ENCODE data around the gene POMGNT1. TPM values are rescaled to one million over a fixed set of nuclear protein-coding genes. Genes with fewer than 3 reads are reported as not detected.

POMGNT1 gene
- total RNA-seq, 2 donors from 2014 or later = 37.8 to 49.7 TPM

DNA sequence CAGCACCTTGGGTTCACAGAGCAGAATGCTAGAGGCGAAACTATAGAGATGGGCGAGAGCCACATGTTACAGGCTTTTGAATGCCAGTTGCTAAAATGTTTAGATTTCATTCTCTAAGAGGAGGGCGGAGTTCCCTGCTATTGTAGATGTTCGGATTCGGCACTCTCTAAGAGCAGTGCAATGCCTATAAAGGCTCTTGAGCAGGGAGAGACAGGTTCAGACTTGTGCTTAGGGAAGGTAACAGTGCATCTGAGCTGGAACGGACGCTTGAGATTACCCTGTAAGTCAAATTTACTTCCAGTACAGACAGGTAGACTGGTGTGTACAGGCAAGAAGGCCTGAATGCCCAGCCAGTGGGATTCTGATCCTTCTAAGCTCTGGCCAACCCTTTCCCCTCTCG, 20.2 kb upstream of the POMGNT1 start:
- DNase-seq (ENCODE audit: low spot score) = no peak
- intact Hi-C loops (cut with DNase I) = no loop called here

DNA sequence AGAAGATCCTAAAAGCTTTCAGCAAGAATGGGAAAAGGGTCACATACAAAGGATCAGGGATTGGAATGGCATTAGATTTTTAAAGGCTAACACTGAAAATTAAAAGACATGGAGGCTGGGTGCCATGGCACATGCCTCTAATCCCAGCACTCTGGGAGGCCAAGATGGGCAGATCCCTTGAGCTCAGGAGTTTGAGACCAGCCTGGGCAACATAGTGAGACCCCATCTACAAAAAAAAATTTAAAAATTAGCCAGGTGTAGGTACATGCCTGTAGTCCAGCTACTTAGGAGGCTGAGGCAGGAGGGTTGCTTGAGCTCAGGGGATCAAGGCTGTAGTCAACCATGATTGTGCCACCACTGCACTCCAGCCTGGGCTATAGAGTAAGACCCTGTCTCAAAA, 17.3 kb upstream of the POMGNT1 start:
- peak; percentile 16 for DNase-seq (ENCODE audit: low spot score)
- intact Hi-C loops (cut with DNase I) = no loop called here

DNA sequence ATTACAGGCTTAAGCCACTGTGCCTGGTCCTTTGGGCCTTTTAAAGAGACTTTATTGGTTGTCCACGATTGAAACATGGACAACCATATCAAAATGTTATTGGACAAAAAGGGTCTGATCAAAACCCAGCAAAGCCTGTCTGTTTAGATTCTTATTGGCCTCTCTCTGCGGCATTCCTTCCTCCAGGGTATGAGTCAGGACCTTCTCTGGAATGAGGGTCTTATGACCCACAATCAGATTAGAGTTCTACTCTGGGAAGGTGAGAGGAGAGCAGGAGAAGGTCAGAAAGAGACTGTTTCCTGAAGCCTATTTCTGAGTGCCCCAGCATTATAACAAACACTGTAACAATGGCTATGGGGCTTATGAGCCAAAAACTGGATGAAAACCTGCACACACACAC, 12.8 kb upstream of the POMGNT1 start:
- intact Hi-C loops (cut with DNase I) = no loop called here
- DNase-seq (ENCODE audit: low spot score) = no peak

DNA sequence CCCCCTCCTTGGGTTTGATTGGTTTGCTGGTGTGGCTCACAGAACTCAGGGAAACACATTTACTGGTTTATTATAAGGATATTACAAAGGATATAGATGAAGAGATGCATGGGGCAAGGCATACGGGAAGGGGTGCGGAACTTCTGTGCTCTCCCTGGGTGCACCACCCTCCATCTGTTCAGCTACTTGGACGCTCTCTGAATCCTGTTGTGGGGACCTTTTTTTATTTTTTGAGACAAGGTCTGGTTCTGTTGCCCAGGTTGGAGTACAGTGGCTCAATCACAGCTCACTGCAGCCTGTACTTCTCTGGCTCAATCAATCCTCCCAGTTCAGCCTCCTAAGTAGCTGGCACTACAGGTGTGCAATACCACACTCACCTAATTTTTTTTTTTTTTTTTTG, 12.3 kb upstream of the POMGNT1 start:
- intact Hi-C loops (cut with DNase I) = no loop called here
- DNase-seq (ENCODE audit: low spot score) = no peak

DNA sequence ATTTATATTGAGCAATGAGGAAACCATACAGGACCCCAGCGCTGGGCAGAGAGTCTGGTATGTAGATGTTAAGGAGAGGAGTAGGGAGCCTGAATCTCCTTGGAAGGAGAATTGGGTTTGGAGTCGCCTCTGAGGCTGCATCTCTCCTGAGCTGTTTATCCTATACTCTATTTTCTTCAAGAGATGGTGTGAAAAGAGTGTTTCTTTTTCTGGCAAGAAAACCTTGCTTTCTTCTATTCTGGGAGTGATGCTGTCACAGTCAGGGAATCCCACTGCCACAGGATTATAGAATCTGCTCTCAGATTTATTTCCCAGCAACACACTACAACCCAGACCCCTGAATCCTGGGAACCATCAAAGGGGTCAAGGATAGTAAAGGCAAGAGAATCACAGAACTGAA, 8.2 kb upstream of the POMGNT1 start:
- intact Hi-C loops (cut with DNase I) = no loop called here
- DNase-seq (ENCODE audit: low spot score) = peak; percentile 48

DNA sequence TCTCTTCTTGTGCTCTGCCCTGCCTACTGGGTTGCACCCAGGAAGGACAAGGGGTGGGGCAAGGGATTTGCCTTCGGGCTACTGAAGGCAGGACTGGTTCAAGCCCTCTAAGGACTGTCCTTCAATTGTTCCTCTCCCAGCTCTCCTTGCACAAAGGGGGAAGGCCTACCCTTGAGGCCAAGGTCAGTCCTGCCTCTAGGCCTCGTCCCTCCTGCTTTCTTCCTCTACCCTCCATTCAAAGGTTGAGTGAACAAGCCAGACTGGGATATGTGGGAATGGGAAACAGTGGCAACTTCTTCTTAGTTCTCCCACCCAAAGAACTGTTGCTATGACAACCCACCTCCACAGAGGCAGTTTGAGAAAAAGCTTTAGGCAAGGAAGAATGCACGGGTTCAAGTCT, 7.6 kb upstream of the POMGNT1 start:
- intact Hi-C loops (cut with DNase I) = no loop called here
- DNase-seq (ENCODE audit: low spot score) = no peak

DNA sequence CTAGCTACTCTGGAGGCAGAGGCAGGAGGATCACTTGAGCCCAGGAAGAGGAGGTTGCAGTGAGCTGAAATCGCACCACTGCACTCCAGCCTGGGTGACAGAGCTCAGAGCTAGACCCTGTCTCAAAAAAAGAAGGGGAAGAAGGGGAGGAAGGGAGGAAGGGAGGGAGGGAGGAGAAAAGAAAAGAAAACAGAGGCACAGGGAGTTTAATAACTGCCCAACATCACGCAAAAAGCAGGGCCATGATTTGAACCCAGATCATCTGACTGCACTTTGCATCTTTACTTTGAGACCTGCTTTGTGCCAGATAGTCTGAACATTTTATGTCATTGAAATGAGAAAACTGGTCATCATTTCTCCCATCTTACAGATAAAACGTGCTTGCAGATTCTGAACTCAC, 6.9 kb upstream of the POMGNT1 start:
- intact Hi-C loops (cut with DNase I) = no loop called here
- peak; percentile 14 for DNase-seq (ENCODE audit: low spot score)

DNA sequence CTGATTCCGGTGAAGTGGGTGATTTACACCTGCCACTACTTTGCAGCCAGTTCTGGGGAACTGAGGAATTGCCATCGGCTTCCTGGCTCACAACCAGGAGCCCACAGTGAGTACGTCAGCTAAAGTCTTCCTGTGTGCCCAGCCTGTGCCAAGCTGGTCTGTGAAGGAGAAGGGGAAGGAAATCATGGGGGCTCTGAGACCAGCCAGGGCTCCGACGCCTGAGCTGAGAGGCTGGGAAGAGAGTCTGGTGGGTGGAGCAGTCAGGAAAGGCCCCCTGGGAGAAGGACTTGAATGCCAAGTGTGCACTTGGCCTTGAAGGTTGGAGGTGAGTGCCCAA, 6.1 kb upstream of the POMGNT1 start:
- intact Hi-C loops (cut with DNase I) = no loop called here
- peak; percentile 76 for DNase-seq (ENCODE audit: low spot score)

DNA sequence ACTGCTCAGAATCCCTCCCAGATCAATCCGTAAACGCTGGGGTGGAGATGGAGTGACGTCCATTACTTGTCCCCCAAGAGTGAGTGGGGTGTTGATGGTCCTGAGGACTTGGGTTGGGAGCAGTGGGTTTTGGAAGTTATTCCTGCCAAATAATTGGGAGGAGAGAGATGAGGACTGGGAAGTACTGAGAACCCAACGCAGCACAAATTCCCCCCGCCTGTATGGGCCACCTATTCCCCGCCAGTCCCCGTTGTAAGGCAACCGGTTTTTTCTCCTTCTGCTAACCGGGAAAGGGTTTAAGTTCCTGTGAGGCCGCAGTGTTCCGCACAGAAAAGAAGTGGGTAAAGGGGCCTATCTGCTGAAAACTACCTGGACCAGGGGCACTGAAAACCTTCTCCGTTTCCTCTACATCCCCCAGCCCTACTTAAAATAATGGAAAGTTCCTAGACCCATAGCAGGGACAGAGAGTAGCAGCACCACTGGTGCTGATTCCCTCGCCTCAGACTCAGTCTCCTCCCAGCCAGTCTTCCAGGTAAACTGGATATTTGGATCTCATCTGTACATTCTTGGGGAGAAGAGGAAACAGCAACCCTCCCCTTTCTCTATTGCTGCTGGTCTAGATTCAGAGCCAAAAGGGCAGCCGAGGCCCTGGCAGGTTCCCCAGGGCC, 5.6 kb upstream of the POMGNT1 start:
- intact Hi-C loops (cut with DNase I) = no loop called here
- DNase-seq (ENCODE audit: low spot score) = peak; percentile 9

DNA sequence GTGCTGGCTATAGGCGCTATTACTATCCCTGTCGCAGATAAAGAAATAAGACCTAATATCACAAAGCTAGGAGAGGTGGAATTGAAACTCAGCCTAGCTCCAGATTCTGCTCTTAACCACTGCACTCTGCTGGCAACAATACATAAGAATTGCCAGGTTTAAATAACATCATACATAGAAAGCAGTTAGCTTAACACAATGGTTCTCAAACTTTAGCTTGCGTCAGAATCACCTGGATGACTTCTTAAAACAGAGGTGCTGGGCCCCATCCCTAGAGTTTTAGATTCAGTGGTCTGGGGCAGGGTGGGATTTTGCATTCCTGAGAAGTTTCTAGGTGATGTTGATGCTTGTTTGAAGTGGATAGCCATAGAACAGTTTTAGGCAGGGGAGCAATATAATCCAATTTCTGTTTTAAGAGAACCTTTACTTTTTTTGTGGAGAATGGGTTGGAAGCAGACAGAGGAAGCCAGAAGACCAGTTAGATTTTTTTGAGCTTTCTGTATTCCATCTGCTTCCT, 1.1 kb upstream of the POMGNT1 start:
- no peak for DNase-seq (ENCODE audit: low spot score)
- intact Hi-C loops (cut with DNase I) = no loop called here

DNA sequence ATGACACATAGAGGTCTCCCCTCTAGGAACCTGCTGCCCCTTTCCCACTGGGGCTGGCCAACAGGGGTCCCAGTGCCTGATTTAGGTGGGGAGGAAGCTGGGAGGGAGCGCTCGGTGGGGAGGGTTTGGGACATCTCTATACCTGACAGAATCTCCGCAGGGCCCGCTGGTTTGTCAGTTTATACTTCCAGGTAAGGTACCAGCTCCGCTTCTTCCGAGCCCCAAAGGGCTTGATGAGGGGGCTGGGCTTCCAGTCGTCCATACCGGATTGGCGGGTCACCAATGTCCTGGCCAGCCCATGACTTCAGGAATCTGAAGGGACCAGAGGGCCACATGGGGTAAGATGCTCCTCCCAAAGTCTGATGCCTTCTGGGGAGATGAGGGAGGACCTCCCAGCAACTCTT, 672 bp downstream of the POMGNT1 start:
- DNase-seq (ENCODE audit: low spot score) = no peak
- intact Hi-C loops (cut with DNase I) = no loop called here

DNA sequence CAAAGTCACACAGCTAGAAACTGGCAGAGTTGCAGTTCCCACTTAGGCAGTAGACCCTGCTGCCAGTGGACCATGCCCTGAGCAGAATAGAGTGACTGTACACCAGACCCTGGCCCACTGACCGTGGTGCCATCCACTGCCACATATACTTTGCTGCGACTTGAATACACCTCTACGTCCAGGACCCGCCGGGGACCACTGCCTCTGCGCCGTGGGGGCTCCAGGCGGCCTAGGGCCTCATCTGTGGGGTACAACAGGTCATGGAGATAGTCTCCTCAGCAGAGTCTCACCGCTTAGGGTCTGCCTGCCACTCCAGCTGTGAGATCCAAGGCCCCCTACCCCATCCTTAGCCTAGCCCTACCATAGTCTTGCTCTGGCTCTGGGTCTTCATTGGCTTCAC, 1.6 kb downstream of the POMGNT1 start:
- intact Hi-C loops (cut with DNase I) = no loop called here
- DNase-seq (ENCODE audit: low spot score) = no peak

DNA sequence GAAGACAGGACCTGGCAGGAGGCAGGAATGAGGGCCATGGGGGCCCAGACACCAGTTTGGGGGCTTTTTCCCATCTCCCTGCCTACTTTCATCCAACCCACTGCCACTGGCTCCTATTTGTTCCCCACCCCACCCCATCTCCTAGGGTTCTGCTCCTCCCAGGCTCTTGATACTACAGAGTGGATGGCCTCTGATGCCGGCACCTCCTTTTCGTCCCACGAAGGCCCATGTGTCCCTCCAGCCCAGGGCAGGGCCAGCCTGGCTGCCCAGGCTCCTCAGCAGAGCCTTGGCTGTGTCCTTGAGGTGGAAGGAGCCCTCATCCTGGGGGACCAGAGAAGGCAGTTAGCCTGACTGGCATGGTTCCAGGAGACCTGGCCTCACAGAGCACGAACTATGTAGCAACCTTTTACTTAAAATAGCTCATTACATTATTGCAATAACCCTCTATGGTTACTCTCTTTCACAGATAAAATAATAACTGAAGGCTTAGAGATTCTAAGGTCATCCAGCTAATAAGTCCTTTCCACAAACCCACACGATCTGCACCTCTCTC, 3.5 kb downstream of the POMGNT1 start:
- DNase-seq (ENCODE audit: low spot score) = no peak
- intact Hi-C loops (cut with DNase I) = no loop called here

DNA sequence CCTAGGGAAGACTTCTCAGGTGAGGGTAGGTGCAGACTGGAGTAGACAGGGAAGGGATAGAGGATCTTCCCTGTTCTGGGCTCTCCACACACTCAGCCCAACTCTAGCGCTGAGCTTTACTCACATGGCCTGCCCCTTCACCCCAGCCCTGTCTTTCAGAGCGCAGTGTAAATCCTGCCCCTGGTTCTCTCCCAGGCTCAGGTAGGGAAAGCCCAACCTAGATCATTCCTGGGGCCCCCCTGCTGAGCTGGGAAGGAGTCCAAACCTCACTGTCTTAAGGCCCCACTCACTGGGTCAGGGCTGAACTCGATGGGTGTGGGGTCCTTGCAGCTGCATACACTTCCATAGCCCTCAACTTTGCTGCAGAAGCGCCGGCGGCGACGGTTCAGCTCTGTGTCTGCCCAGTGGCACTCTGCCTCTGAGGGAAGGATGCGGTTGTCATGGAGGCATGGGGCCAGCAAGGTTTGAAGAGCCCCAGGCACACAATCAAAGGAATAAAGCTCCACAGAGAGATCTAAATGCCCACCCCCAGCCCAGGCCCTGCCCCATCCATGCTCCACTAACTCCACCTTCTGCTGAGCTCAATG, 4.2 kb downstream of the POMGNT1 start:
- DNase-seq (ENCODE audit: low spot score) = no peak
- intact Hi-C loops (cut with DNase I) = no loop called here

DNA sequence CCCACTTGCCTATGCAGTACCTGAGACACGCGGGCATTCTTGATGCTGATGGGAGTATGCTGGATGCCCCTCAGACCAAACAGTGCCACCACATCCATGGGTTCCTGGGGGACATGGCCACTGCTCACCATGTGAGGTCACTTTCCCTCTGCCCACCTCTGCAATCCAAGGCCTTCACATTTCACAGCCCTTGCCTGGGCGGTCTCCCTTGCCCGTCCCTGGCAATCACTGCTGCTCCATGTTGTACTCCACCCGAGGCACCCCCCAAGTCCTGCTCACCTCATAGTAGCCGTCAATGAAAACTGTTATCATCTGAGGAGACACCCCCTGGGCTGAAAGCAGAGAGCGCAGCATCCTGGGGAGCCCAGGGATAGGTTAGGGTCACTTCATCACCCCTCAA, 4.9 kb downstream of the POMGNT1 start:
- intact Hi-C loops (cut with DNase I) = no loop called here
- DNase-seq (ENCODE audit: low spot score) = no peak

DNA sequence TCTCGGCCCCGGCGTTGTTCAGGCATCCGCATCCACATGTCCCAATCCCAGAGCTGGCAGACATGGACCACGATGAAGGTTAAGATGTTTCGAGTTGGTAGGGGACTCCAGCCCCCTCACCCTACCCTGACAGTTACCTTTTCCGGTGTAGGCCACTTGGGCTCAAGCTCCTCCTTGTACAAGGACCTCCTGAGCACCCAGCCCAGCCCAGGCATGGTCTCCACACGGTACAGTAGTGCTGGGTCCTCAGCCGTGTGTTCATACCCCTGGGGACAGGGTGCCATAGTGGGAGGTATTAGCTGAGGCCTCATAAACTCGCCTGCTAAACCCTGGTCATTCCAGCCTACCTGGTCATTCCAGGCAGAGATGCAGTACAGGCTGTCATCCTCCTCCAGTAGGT, 6.1 kb downstream of the POMGNT1 start:
- intact Hi-C loops (cut with DNase I) = no loop called here
- no peak for DNase-seq (ENCODE audit: low spot score)

DNA sequence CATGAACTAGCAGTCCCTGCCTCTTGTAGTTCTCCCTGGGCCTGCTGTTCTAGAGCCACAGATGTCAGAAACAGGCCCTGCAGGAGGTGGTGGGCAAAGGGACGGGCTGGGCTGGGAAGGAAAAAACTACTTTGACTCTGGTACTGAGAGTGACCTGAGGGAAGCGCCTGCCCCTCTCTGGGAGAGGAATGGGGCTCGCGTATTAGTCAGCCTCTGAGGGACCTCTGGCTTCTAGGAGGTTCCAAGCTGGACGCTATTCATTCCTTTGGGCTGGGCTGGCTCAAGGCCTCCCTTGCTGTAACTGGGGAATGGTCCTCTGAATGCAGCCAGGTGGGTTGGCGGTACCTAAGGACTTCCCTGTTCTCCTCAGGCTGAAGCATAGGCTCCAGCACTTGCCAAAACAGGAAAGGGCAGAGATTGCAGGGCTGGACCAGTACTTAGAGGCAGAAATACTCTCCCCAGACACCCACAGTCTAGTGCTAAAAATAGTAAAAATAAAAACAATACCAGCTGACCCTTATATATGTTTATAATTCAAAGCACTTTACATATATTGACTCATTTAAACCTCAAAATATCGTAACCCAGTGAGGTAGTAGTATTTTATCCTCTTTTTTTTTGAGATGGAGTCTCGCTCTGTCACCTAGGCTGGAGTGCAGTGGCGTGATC, 7.1 kb downstream of the POMGNT1 start:
- intact Hi-C loops (cut with DNase I) = no loop called here
- no peak for DNase-seq (ENCODE audit: low spot score)

DNA sequence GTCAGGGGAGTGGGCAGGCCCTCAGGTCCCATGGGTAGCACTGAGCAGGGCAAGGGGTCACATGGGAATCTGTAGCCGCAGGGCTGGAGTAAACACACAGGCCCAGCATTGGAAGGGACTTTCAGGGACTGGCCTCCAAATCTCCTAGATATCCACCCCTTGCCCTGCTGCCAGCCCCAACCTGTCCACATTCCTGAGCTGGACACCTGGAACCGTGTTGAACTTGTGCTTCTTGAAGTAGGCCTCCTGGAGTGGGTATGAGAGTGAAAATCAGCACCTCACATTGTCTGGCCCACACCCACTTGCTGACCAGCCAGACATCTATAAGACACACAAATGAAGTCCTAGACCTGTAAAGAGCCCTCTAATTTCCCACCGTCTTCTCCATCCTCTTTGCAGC, 7.7 kb downstream of the POMGNT1 start:
- DNase-seq (ENCODE audit: low spot score) = no peak
- intact Hi-C loops (cut with DNase I) = no loop called here

DNA sequence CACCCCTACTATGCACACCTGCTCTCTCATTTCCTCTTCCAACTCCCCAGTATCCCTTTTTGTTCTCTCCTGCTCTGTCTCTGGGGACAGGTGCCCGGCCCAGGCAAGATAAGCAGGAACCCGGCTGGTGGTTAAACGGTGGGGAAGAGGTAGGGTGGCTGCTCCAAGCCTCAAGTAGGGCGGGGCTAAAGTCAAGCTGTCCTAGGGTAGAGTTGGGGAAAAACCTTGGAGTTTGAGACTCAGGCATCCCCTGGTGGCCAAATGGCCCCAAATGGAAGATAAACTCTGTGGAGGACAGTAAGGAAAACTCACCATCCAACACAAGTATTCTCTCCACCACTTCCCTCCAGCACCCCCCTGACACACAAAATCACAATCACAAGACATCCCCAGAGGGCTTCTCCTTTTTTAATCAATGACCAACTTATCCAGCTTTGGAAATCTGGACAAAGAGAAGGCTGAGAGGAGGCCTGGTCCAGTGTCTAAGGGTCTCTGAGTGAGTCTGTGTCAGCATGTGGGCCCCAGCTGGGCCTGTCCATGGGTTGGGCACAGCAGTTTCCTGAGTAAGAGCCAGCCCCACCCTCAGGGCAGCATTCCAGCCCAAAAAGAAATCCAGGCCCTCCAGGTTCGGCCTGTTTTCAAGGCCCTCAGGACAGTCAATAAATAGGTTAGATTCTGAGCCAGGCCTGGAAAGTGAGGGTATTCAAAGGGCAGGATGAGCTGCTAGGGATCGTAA, 9.8 kb downstream of the POMGNT1 start:
- DNase-seq (ENCODE audit: low spot score) = no peak
- intact Hi-C loops (cut with DNase I) = no loop called here

All from posterior vena cava (tissue), 2 donors.